Glutamatergic neuron (in vitro differentiated cells): ENCODE measurements around the gene IL7R. TPM values are rescaled to one million over a fixed set of nuclear protein-coding genes. Genes with fewer than 3 reads are reported as not detected.

Experiments
- DNase-seq: peaks from one replicate; pipeline ENCODE4 v3.0.0; 2022
- H3K27ac Mint-ChIP-seq: one replicate; pipeline ENCODE4 v1.8.0; 2020; ENCODE audit warnings: mild to moderate bottlenecking, mixed read lengths, inconsistent platforms; ENCODE audit not compliant: unreplicated experiment
- H3K27me3 Mint-ChIP-seq: one replicate; pipeline ENCODE4 v1.8.0; 2020; ENCODE audit warnings: mild to moderate bottlenecking, moderate library complexity, mixed read lengths, inconsistent platforms; ENCODE audit not compliant: unreplicated experiment
- H3K36me3 Mint-ChIP-seq: one replicate; pipeline ENCODE4 v1.8.0; 2020; ENCODE audit warnings: mild to moderate bottlenecking, mixed read lengths, inconsistent platforms; ENCODE audit not compliant: unreplicated experiment
- H3K4me1 Mint-ChIP-seq: one replicate; pipeline ENCODE4 v1.8.0; 2020; ENCODE audit warnings: mild to moderate bottlenecking, low read depth, mixed read lengths, inconsistent platforms; ENCODE audit not compliant: unreplicated experiment
- H3K4me3 Mint-ChIP-seq: one replicate; pipeline ENCODE4 v1.8.0; 2020; ENCODE audit warnings: mild to moderate bottlenecking, mixed read lengths, inconsistent platforms; ENCODE audit not compliant: unreplicated experiment
- H3K9me3 Mint-ChIP-seq: one replicate; pipeline ENCODE4 v1.8.0; 2020; ENCODE audit warnings: mild to moderate bottlenecking, moderate library complexity, mixed read lengths, inconsistent platforms; ENCODE audit not compliant: unreplicated experiment
- CTCF ChIP-seq: fragments of 200-600 bp; sonication (generic); IDR thresholded peaks from one replicate; pipeline ENCODE4 v1.5.0; 2021; ENCODE audit not compliant: partially characterized antibody, unreplicated experiment
- total RNA-seq: library from RNA; stranded (reverse); fragmentation: NEBNext Ultra II Directional; extraction: Animal tissue kit (Norgen Biotek cat#: 25700); gene quantifications from one replicate; pipeline ENCODE4 v1.2.1, GENCODE V29; 2021; ENCODE audit not compliant: unreplicated experiment

The IL7R gene
- total RNA-seq, 1 donor from 2014 or later = not detected

- Mint-ChIP-seq H3K4me3 (no peak overlapping the region), H3K4me1 (no peaks in the 10 kb centered on the region), H3K27me3 (no peaks in the 10 kb centered on the region), H3K27ac (no peak overlapping the region), H3K9me3 (no peaks in the 10 kb centered on the region), H3K36me3 (no peaks in the 10 kb centered on the region)
- no peak for TF ChIP-seq CTCF
- DNase-seq = no peak
These were observed 21.4 kb downstream of the IL7R start for GRCh38 chr5:35878079-35878478.

GRCh38 chr5:35879096-35879495 lies 22.4 kb downstream of the IL7R start:
- Mint-ChIP-seq H3K36me3 (no peaks in the 10 kb centered on the region), H3K27ac (no peak overlapping the region)
- no peak for TF ChIP-seq CTCF

GRCh38 chr5:35879649-35880048 lies 23.0 kb downstream of the IL7R start:
- no peaks in the 10 kb centered on the region for H3K9me3 Mint-ChIP-seq
- H3K27ac Mint-ChIP-seq = no peak overlapping the region
- no peak for DNase-seq
- H3K36me3 Mint-ChIP-seq = no peaks in the 10 kb centered on the region
- H3K27me3 Mint-ChIP-seq = no peaks in the 10 kb centered on the region
- no peak for TF ChIP-seq CTCF
- H3K4me3 Mint-ChIP-seq = no peak overlapping the region
- H3K4me1 Mint-ChIP-seq = no peaks in the 10 kb centered on the region

More at GRCh38 chr5:35879096-35879495, 22.4 kb downstream of the IL7R start:
- H3K27me3 Mint-ChIP-seq = no peaks in the 10 kb centered on the region
- no peaks in the 10 kb centered on the region for H3K9me3 Mint-ChIP-seq
- H3K4me3 Mint-ChIP-seq = no peak overlapping the region
- no peak for DNase-seq
- no peaks in the 10 kb centered on the region for H3K4me1 Mint-ChIP-seq

- H3K9me3 Mint-ChIP-seq = no peaks in the 10 kb centered on the region
- no peak overlapping the region for H3K27ac Mint-ChIP-seq
- no peaks in the 10 kb centered on the region for H3K36me3 Mint-ChIP-seq
- H3K27me3 Mint-ChIP-seq = no peaks in the 10 kb centered on the region
- DNase-seq = no peak
- no peak for TF ChIP-seq CTCF
- no peak overlapping the region for H3K4me3 Mint-ChIP-seq
- no peaks in the 10 kb centered on the region for H3K4me1 Mint-ChIP-seq
These were observed 23.5 kb downstream of the IL7R start for GRCh38 chr5:35880156-35880555.

- no peak for DNase-seq
- no peak for TF ChIP-seq CTCF
- Mint-ChIP-seq H3K27ac (no peak overlapping the region), H3K9me3 (no peaks in the 10 kb centered on the region), H3K4me3 (no peak overlapping the region), H3K4me1 (no peaks in the 10 kb centered on the region), H3K27me3 (no peaks in the 10 kb centered on the region), H3K36me3 (no peaks in the 10 kb centered on the region)
These were observed 25.1 kb downstream of the IL7R start for GRCh38 chr5:35881758-35882157.
